MM.1S (cell line): ENCODE measurements around the gene KLHL3.

Source experiments
- DNase-seq: peaks from one replicate; pipeline ENCODE4 v3.0.0-alpha.2; 2015
- H2AFZ ChIP-seq: fragments of 300-600 bp; sonication (generic); 2 replicates; pipeline ENCODE4 v1.6.0; 2016; ENCODE audit warnings: antibody characterized with exemption, low read length
- H3F3A ChIP-seq: fragments of 300-600 bp; sonication (generic); 2 replicates; pipeline ENCODE4 v1.6.1; 2016; ENCODE audit warnings: mild to moderate bottlenecking, antibody characterized with exemption, low read length, moderate library complexity, mixed read lengths; ENCODE audit not compliant: insufficient read depth
- H3K27ac ChIP-seq: fragments of 300-600 bp; sonication (generic); 2 replicates; pipeline ENCODE4 v1.5.1; 2016; ENCODE audit warnings: mild to moderate bottlenecking, low read length
- H3K27me3 ChIP-seq: fragments of 300-600 bp; sonication (generic); replicated peaks from 2 replicates; pipeline ENCODE4 v1.6.0; 2016; ENCODE audit warnings: low read length; ENCODE audit not compliant: insufficient read depth
- H3K36me3 ChIP-seq: fragments of 300-600 bp; sonication (generic); replicated peaks from 2 replicates; pipeline ENCODE4 v1.6.1; 2016; ENCODE audit warnings: mild to moderate bottlenecking, low read length, mixed read lengths; ENCODE audit not compliant: insufficient read depth
- H3K4me1 ChIP-seq: fragments of 300-600 bp; sonication (generic); 2 replicates; pipeline ENCODE4 v1.6.1; 2016; ENCODE audit warnings: low read length, mixed read lengths
- H3K4me2 ChIP-seq: fragments of 300-600 bp; sonication (generic); 2 replicates; pipeline ENCODE4 v1.6.0; 2016; ENCODE audit warnings: low read depth, low read length
- H3K4me3 ChIP-seq: fragments of 300-600 bp; sonication (generic); 2 replicates; pipeline ENCODE4 v1.5.1; 2016; ENCODE audit warnings: low read length, mixed read lengths
- H3K79me2 ChIP-seq: fragments of 300-600 bp; sonication (generic); 2 replicates; pipeline ENCODE4 v1.6.1; 2016; ENCODE audit warnings: mixed run types, low read length, mixed read lengths
- H3K9ac ChIP-seq: fragments of 300-600 bp; sonication (generic); 2 replicates; pipeline ENCODE4 v1.6.1; 2016; ENCODE audit warnings: low read length, mixed read lengths
- H3K9me2 ChIP-seq: fragments of 300-600 bp; sonication (generic); replicated peaks from 2 replicates; pipeline ENCODE4 v1.6.1; 2016; ENCODE audit warnings: mild to moderate bottlenecking, low read length, mixed read lengths; ENCODE audit not compliant: insufficient read depth
- H3K9me3 ChIP-seq: fragments of 300-600 bp; sonication (generic); replicated peaks from 2 replicates; pipeline ENCODE4 v1.6.1; 2016; ENCODE audit warnings: mild to moderate bottlenecking, low read length, mixed read lengths; ENCODE audit not compliant: insufficient read depth
- H4K20me1 ChIP-seq: fragments of 300-600 bp; sonication (generic); 2 replicates; pipeline ENCODE4 v1.6.1; 2016; ENCODE audit warnings: mild to moderate bottlenecking, low read length, moderate library complexity, mixed read lengths; ENCODE audit not compliant: insufficient read depth
- EZH2 ChIP-seq: fragments of 300-600 bp; sonication (generic); optimal IDR thresholded peaks from 2 replicates; pipeline ENCODE3; 2017; ENCODE audit warnings: low read depth, mild to moderate bottlenecking, antibody characterized with exemption, low read length, mixed read lengths
- EZH2phosphoT487 ChIP-seq: fragments of 300-600 bp; sonication (generic); IDR thresholded peaks from 2 replicates; pipeline ENCODE4 v1.6.1; 2018; ENCODE audit warnings: antibody characterized with exemption, low read length
- TF ChIP-seq, protein P1 (sequence below): fragments of 300-600 bp; sonication (generic); IDR thresholded peaks from 2 replicates; pipeline ENCODE4 v1.5.1; 2016; ENCODE audit warnings: antibody characterized with exemption, low read length, mixed read lengths

Gene KLHL3

DNA sequence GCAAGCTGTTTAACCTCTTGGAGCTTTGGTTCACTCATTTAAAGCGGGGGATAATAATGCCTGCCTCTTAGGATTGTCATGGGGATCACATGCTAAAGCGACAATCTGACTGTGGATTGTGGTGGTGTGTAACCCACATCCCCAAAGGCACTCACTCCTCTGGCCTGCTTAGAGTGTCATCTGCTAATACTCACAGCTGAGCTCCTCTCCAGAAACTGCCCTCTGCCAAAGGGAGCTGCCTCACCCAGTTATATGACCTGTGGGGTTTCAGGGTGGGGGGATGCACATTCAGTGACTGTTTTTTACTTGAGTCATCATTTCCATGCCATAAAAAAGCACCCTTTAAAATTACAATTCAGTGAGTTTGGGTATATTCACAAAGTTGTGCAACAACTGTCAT lies 126.8 kb downstream of the KLHL3 start:
- H3F3A ChIP-seq, result no peaks in the 10 kb centered on the region
- no peak for DNase-seq
- TF ChIP-seq, protein P1, sequence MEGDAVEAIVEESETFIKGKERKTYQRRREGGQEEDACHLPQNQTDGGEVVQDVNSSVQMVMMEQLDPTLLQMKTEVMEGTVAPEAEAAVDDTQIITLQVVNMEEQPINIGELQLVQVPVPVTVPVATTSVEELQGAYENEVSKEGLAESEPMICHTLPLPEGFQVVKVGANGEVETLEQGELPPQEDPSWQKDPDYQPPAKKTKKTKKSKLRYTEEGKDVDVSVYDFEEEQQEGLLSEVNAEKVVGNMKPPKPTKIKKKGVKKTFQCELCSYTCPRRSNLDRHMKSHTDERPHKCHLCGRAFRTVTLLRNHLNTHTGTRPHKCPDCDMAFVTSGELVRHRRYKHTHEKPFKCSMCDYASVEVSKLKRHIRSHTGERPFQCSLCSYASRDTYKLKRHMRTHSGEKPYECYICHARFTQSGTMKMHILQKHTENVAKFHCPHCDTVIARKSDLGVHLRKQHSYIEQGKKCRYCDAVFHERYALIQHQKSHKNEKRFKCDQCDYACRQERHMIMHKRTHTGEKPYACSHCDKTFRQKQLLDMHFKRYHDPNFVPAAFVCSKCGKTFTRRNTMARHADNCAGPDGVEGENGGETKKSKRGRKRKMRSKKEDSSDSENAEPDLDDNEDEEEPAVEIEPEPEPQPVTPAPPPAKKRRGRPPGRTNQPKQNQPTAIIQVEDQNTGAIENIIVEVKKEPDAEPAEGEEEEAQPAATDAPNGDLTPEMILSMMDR, result no peak
- TF ChIP-seq EZH2phosphoT487 (no peak), EZH2 (no peak)

DNA sequence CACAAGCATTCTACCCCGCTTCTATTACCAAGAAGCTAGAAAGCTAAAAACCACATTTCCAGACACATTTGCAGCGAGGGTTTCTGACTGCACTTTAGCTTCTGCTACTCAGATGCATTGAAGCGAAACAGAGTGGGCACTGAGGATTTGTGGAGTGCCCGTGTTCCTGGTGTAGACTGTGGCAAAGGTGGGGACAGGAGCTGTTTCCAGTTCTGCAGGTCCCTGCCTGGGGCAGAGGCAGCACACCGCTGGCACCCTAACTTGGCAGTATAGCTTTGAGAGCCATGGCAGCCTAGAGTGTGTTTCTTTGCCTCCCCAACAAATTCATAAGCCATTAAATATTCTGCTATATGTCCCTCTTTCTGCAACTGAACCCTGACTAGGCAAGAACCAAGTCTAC lies 128.1 kb downstream of the KLHL3 start:
- Histone ChIP-seq H3K9ac (no peak overlapping the region), H3K4me3 (no peak overlapping the region), H3K36me3 (no peaks in the 10 kb centered on the region), H3K4me2 (no peak overlapping the region), H4K20me1 (no peaks in the 10 kb centered on the region), H3K4me1 (no peaks in the 10 kb centered on the region), H3K27ac (no peak overlapping the region), H3F3A (no peaks in the 10 kb centered on the region), H2AFZ (no peak overlapping the region), H3K9me2 (no peaks in the 10 kb centered on the region), H3K9me3 (no peaks in the 10 kb centered on the region), H3K79me2 (no peaks in the 10 kb centered on the region), H3K27me3 (no peaks in the 10 kb centered on the region)
- DNase-seq, result no peak
- no peak for TF ChIP-seq EZH2
- no peak for TF ChIP-seq EZH2phosphoT487
- TF ChIP-seq, protein P1, result no peak

More for the DNA sequence above, 126.8 kb downstream of the KLHL3 start:
- Histone ChIP-seq H3K9me2 (no peaks in the 10 kb centered on the region), H3K79me2 (no peaks in the 10 kb centered on the region), H3K27ac (no peak overlapping the region), H3K27me3 (no peaks in the 10 kb centered on the region), H3K9ac (no peak overlapping the region), H3K4me1 (no peaks in the 10 kb centered on the region), H3K9me3 (no peaks in the 10 kb centered on the region), H3K4me3 (no peak overlapping the region), H2AFZ (no peak overlapping the region), H4K20me1 (no peaks in the 10 kb centered on the region), H3K4me2 (no peak overlapping the region), H3K36me3 (no peaks in the 10 kb centered on the region)

DNA sequence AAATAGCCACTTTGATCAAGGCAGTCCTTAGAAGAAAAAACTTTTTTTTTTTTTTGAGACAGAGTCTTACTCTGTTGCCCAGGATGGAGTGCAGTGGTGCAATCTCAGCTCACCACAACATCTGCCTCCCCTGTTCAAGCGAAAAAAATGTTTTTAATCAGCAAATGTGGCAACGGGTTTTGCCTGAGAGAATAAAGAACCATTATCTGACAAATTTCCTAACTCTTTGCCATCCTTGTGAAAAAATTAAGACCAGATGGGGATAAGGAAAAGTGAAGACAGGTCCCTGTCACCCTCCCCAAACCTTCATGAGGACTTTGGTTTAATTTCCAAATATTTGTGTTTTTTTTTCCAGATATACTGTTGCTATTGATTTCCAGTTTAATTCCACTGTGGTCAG lies 129.5 kb downstream of the KLHL3 start:
- no peak for DNase-seq
- H3K27ac ChIP-seq, result no peak overlapping the region
- no peaks in the 10 kb centered on the region for H3K9me2 ChIP-seq
- no peaks in the 10 kb centered on the region for H3K4me1 ChIP-seq
- no peaks in the 10 kb centered on the region for H3K27me3 ChIP-seq
- no peaks in the 10 kb centered on the region for H3K9me3 ChIP-seq
- H3F3A ChIP-seq, result no peaks in the 10 kb centered on the region
- no peaks in the 10 kb centered on the region for H3K79me2 ChIP-seq
- H3K4me2 ChIP-seq, result no peak overlapping the region
- no peaks in the 10 kb centered on the region for H4K20me1 ChIP-seq
- TF ChIP-seq EZH2 (no peak), EZH2phosphoT487 (no peak)
- TF ChIP-seq, protein P1, result no peak
- no peak overlapping the region for H3K4me3 ChIP-seq
- H2AFZ ChIP-seq, result no peak overlapping the region
- no peak overlapping the region for H3K9ac ChIP-seq
- H3K36me3 ChIP-seq, result no peaks in the 10 kb centered on the region
